Measurements from ENCODE around the gene TMEM121. TPM values are rescaled to one million over a fixed set of nuclear protein-coding genes. Genes with fewer than 3 reads are reported as not detected.
"Not testable (repeated sequence)": the region's sequence is repeated elsewhere in the genome, so short reads cannot be mapped to it uniquely, and the experiment has no call there.

Gene TMEM121
- total RNA-seq, 1 experiment from 2014 or later = not detected

- no peak overlapping the region for H3K4me2 ChIP-seq (ENCODE audit: low read depth, low read length, poor library complexity, severe bottlenecking)
- H3K36me3 ChIP-seq (ENCODE audit: insufficient read depth, low read length) = no peaks in the 10 kb centered on the region
- peak; percentile 52 for DNase-seq
- H3K4me1 ChIP-seq (ENCODE audit: low read length) = peaks cover 68% of the 10 kb centered on the region
- no peak overlapping the region for H2AFZ ChIP-seq (ENCODE audit: low read length)
- no peaks in the 10 kb centered on the region for H3K27me3 ChIP-seq (ENCODE audit: low read length)
- H3K9me3 ChIP-seq (ENCODE audit: low read length) = no peaks in the 10 kb centered on the region
- no peaks in the 10 kb centered on the region for H4K20me1 ChIP-seq (ENCODE audit: insufficient read depth, low read depth, low read length)
- no peaks in the 10 kb centered on the region for H3K9me2 ChIP-seq (replicated peaks; ENCODE audit: insufficient read depth, low read length)
- H3K4me3 ChIP-seq (ENCODE audit: low read length) = no peak overlapping the region
- H3K9ac ChIP-seq (ENCODE audit: low read length) = peak overlapping the region; percentile 58
- peak overlapping the region; percentile 94 for H3K27ac ChIP-seq (ENCODE audit: low read length)
- H3K79me2 ChIP-seq (ENCODE audit: low read length) = no peaks in the 10 kb centered on the region
These were observed 37.0 kb downstream of the TMEM121 start for GRCh38 chr14:105563347-105563737.

DNA sequence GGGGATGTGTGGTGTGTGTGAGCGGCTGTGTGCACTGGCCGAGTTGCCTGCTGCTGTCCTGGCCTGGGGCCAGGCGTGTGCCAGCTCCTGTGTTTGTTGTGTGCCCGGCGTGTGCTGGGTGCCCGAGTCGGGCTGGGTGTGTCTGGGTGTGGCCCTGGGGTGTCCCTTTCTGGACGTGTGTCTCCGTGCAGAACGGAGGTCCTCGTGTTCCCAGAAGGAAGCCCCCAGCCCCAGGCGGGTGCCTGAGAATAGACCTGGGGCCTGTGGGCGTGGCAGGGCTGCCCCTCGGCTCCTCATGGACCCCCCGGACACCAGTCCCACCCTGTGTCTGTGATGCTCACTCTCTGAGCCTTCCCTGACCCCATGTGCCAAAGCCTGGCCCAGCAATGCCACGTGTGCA lies 38.2 kb downstream of the TMEM121 start:
- H3K4me3 ChIP-seq (ENCODE audit: low read length); H3K4me2 ChIP-seq (ENCODE audit: low read depth, low read length, poor library complexity, severe bottlenecking); H3K9me2 ChIP-seq (replicated peaks; ENCODE audit: insufficient read depth, low read length); H3K27me3 ChIP-seq (ENCODE audit: low read length); H4K20me1 ChIP-seq (ENCODE audit: insufficient read depth, low read depth, low read length); H3K36me3 ChIP-seq (ENCODE audit: insufficient read depth, low read length); H3K79me2 ChIP-seq (ENCODE audit: low read length); H2AFZ ChIP-seq (ENCODE audit: low read length); H3K9me3 ChIP-seq (ENCODE audit: low read length): not testable (repeated sequence)
- Histone ChIP-seq H3K9ac (ENCODE audit: low read length) (peak overlapping the region; percentile 58), H3K4me1 (ENCODE audit: low read length) (peaks cover 71% of the 10 kb centered on the region), H3K27ac (ENCODE audit: low read length) (peak overlapping the region; percentile 94)
- peak; percentile 64 for DNase-seq

DNA sequence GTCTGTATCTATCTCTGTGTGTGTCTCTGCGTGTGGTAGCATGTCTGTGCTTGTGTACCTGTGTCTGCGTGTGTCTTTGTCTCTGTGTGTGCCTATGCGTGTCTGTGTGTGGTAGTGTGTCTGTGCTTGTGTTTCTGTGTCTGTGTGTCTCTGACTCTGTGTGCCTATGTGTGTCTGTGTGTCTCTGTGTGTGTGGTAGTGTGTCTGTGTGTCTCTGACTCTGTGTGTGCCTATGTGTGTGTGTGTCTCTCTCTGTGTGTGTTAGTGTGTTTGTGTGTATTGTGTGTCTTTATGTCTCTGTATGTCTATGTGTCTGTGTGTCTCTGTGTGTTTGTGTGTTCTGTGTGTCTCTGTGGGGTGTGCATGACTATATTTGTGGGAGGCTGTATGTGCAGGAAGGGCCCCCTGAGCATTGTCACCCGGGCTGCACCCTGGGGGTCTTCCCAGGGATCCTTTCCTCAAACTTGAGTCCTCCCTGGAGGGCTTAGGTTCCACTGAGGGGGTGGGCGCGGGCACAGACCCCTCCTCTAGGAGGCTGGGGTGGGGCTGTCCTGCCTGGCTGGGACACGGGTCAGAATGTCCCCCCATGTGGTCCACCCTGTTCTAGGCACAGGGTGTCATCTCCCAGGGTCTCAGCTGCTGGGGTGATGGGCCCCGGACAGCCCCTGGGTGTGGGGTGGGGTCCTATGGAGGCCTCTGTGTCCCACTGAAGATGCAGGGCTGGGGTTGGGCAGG lies 39.0 kb downstream of the TMEM121 start:
- not testable (repeated sequence) for H3K4me3 ChIP-seq (ENCODE audit: low read length); H3K9me3 ChIP-seq (ENCODE audit: low read length); H2AFZ ChIP-seq (ENCODE audit: low read length); H3K27me3 ChIP-seq (ENCODE audit: low read length); H4K20me1 ChIP-seq (ENCODE audit: insufficient read depth, low read depth, low read length); H3K79me2 ChIP-seq (ENCODE audit: low read length); H3K36me3 ChIP-seq (ENCODE audit: insufficient read depth, low read length); H3K9me2 ChIP-seq (replicated peaks; ENCODE audit: insufficient read depth, low read length)
- DNase-seq = peak; percentile 70
- peak overlapping the region; percentile 70 for H3K9ac ChIP-seq (ENCODE audit: low read length)
- peaks cover 79% of the 10 kb centered on the region for H3K4me1 ChIP-seq (ENCODE audit: low read length)
- peak overlapping the region; percentile 10 for H3K4me2 ChIP-seq (ENCODE audit: low read depth, low read length, poor library complexity, severe bottlenecking)
- peak overlapping the region; percentile 94 for H3K27ac ChIP-seq (ENCODE audit: low read length)

DNA sequence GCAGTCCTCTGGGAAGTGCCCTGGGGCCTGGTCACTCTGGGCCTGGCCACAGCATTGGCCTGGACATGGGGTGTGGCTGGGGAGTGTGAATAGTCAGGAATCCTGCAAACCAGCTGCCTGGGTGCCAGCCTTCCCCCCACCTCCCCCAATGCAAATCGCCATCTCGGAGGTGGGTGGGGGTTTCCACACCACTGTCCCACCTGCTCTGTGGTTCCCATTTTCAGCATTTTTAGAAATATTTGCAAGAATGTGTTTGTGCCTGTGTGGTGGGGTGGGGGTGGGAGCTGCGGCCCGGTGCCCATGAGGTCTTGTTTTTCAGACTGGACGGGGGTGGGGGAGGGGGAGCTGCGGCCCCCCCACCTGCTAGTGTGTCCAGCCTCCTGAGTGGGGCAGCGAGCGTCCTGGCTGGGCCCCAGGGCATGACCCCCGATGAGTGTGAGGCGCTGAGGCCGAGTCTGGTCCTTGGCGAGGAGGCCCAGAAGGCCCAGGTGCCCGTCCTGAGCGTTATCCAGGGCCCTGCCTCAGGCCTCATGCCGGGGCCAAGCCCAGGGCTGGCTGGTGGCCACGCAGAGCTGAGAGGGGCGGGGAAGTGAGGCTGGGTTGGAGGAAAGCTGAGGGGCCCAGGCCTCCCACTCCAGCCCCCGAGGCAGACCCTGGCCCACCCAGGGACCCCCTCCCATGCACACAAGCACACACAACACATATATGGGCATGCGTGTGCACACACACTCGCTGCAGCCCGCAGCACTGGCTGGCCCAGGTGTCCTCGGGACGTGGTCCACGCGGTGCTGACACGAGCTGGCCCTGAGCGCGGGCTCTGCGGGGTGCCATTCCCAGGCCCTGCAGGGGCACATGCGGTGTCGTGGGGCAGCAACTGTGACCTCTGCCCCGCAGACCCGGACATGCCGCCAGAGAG lies 40.1 kb downstream of the TMEM121 start:
- H3K4me1 ChIP-seq (ENCODE audit: low read length) = peaks cover 84% of the 10 kb centered on the region
- H3K9me3 ChIP-seq (ENCODE audit: low read length); H3K4me2 ChIP-seq (ENCODE audit: low read depth, low read length, poor library complexity, severe bottlenecking); H2AFZ ChIP-seq (ENCODE audit: low read length); H4K20me1 ChIP-seq (ENCODE audit: insufficient read depth, low read depth, low read length); H3K36me3 ChIP-seq (ENCODE audit: insufficient read depth, low read length); H3K79me2 ChIP-seq (ENCODE audit: low read length); H3K9me2 ChIP-seq (replicated peaks; ENCODE audit: insufficient read depth, low read length); H3K27me3 ChIP-seq (ENCODE audit: low read length); H3K4me3 ChIP-seq (ENCODE audit: low read length): not testable (repeated sequence)
- peak; percentile 44 for DNase-seq
- H3K9ac ChIP-seq (ENCODE audit: low read length) = peak overlapping the region; percentile 46; the same call in 1 of the 2 replicates
- peak overlapping the region; percentile 96 for H3K27ac ChIP-seq (ENCODE audit: low read length)

DNA sequence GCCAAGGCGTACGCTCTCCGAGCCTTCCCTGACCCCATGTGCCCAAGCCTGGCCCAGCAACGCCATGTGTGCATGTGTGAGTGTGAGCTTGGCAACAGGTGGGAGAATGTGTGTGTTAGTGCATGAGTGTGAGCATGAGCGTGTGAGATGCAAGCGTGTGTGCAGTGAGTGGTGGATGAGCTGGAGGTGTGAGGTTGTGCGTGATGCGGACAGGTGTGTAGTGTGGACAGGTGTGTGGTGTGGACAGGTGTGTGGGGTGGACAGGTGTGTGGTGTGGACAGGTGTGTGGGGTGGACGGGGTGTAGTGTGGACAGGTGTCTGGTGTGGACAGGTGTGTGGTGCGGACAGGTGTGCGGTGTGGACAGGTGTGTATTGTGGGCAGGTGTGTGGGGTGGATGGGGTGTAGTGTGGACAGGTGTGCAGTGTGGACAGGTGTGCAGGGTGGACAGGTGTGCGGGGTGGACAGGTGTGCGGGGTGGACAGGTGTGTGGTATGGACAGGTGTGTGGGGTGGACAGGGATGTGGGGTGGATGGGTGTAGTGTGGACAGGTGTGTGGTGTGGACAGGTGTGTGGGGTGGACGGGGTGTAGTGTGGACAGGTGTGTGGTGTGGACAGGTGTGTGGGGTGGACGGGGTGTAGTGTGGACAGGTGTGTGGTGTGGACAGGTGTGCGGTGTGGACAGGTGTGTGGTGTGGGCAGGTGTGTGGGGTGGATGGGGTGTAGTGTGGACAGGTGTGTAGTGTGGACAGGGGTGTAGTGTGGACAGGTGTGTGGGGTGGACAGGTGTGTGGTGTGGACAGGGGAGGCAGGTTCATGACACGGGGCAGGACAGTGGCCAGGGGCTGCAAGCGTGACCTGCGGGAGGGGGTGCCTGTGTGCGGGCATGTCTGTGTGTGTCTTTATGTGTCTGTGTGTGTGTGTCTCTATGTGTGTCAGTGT lies 41.1 kb downstream of the TMEM121 start:
- not testable (repeated sequence) for H3K79me2 ChIP-seq (ENCODE audit: low read length); H2AFZ ChIP-seq (ENCODE audit: low read length); H3K9me3 ChIP-seq (ENCODE audit: low read length); H3K4me3 ChIP-seq (ENCODE audit: low read length); H3K27me3 ChIP-seq (ENCODE audit: low read length); H3K9me2 ChIP-seq (replicated peaks; ENCODE audit: insufficient read depth, low read length); H3K36me3 ChIP-seq (ENCODE audit: insufficient read depth, low read length); H4K20me1 ChIP-seq (ENCODE audit: insufficient read depth, low read depth, low read length); H3K4me2 ChIP-seq (ENCODE audit: low read depth, low read length, poor library complexity, severe bottlenecking)
- DNase-seq = peak; percentile 55
- Histone ChIP-seq H3K4me1 (ENCODE audit: low read length) (peaks cover 89% of the 10 kb centered on the region), H3K9ac (ENCODE audit: low read length) (peak overlapping the region; percentile 46; the same call in 1 of the 2 replicates), H3K27ac (ENCODE audit: low read length) (peak overlapping the region; percentile 96)

DNA sequence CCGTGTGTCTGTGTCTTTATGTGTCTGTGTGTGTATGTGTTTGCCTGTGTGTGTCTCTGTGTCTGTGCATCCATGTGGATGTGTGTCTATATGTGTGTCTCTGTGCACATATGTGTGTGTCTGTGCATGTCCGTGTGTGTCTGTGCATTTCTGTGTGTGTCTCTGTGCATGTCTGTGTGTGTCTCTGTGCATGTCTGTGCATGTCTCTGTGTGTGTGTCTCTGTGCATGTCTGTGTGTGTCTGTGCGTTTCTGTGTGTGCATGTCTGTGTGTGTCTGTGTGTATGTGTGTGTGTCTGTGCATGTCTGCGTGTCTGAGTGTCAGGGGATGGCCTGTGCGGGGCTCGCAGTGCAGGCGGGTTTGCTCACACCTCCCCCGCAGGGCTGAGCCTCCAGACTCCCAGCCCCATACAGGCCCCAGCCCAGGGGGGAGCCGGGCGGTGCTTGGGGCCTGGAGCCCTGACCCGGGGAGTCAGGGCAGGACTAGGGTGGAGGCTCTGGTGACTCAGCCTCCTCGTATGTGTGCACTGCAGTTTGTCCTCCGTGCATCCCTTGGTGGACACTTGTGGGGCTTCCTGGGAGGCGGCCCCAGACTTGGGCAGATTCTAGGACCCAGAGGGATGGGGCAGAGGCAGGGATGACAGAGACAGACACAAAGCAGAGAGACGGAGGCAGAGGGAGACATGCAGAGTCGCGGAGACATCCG lies 41.9 kb downstream of the TMEM121 start:
- peak overlapping the region; percentile 96 for H3K27ac ChIP-seq (ENCODE audit: low read length)
- DNase-seq = peak; percentile 66
- H3K36me3 ChIP-seq (ENCODE audit: insufficient read depth, low read length); H3K27me3 ChIP-seq (ENCODE audit: low read length); H3K4me2 ChIP-seq (ENCODE audit: low read depth, low read length, poor library complexity, severe bottlenecking); H4K20me1 ChIP-seq (ENCODE audit: insufficient read depth, low read depth, low read length); H3K79me2 ChIP-seq (ENCODE audit: low read length); H2AFZ ChIP-seq (ENCODE audit: low read length); H3K9me2 ChIP-seq (replicated peaks; ENCODE audit: insufficient read depth, low read length); H3K9me3 ChIP-seq (ENCODE audit: low read length); H3K4me3 ChIP-seq (ENCODE audit: low read length): not testable (repeated sequence)
- peaks cover 86% of the 10 kb centered on the region for H3K4me1 ChIP-seq (ENCODE audit: low read length)
- H3K9ac ChIP-seq (ENCODE audit: low read length) = peak overlapping the region; percentile 52

GRCh38 chr14:105568859-105569766 lies 42.7 kb downstream of the TMEM121 start:
- Histone ChIP-seq H2AFZ (ENCODE audit: low read length) (no peak overlapping the region), H3K9ac (ENCODE audit: low read length) (peak overlapping the region; percentile 52), H3K4me1 (ENCODE audit: low read length) (peaks cover 87% of the 10 kb centered on the region), H3K27me3 (ENCODE audit: low read length) (no peaks in the 10 kb centered on the region), H3K4me3 (ENCODE audit: low read length) (no peak overlapping the region), H3K9me3 (ENCODE audit: low read length) (no peaks in the 10 kb centered on the region), H3K27ac (ENCODE audit: low read length) (peak overlapping the region; percentile 96), H3K9me2 (replicated peaks; ENCODE audit: insufficient read depth, low read length) (no peaks in the 10 kb centered on the region), H3K36me3 (ENCODE audit: insufficient read depth, low read length) (no peaks in the 10 kb centered on the region), H3K79me2 (ENCODE audit: low read length) (peaks cover 4% of the 10 kb centered on the region; the same call in 1 of the 2 replicates), H3K4me2 (ENCODE audit: low read depth, low read length, poor library complexity, severe bottlenecking) (no peak overlapping the region), H4K20me1 (ENCODE audit: insufficient read depth, low read depth, low read length) (no peaks in the 10 kb centered on the region)
- DNase-seq = peak; percentile 42
